Stimulated activated memory B cell treated with anti-CD40 and anti-IgM and Interleukin-4, amounts not matched to agents 10 μg/mL and 1 μg/mL and 100 μg/mL, for 72 hours (primary cell): ENCODE data around the gene EXOC1L.

ENCODE experiments used
- ATAC-seq: fragments of 150-1000 bp; cut with Tn5 transposase; 2 replicates; pipeline ENCODE4 v1.10.0; 2021
- H3K27ac Mint-ChIP-seq: one replicate; pipeline ENCODE4 v1.8.0; 2022; ENCODE audit warnings: mild to moderate bottlenecking, mixed read lengths
- H3K27me3 Mint-ChIP-seq: one replicate; pipeline ENCODE4 v1.8.0; 2022; ENCODE audit warnings: mixed read lengths
- H3K36me3 Mint-ChIP-seq: one replicate; pipeline ENCODE4 v1.8.0; 2022; ENCODE audit warnings: mixed read lengths
- H3K4me1 Mint-ChIP-seq: one replicate; pipeline ENCODE4 v1.8.0; 2022; ENCODE audit warnings: mixed read lengths
- H3K4me3 Mint-ChIP-seq: one replicate; pipeline ENCODE4 v1.8.0; 2022; ENCODE audit warnings: mild to moderate bottlenecking, moderate library complexity, mixed read lengths
- H3K9me3 Mint-ChIP-seq: one replicate; pipeline ENCODE4 v1.8.0; 2022; ENCODE audit warnings: mixed read lengths

The EXOC1L gene

GRCh38 chr4:55854129-55854528, 34.5 kb downstream of the EXOC1L start:
- Mint-ChIP-seq H3K4me3 (no peak overlapping the region), H3K27ac (peak overlapping the region; percentile 71), H3K9me3 (no peaks in the 10 kb centered on the region), H3K4me1 (no peaks in the 10 kb centered on the region), H3K36me3 (peaks cover 7% of the 10 kb centered on the region), H3K27me3 (no peaks in the 10 kb centered on the region)
- peak; percentile 9 for ATAC-seq

DNA sequence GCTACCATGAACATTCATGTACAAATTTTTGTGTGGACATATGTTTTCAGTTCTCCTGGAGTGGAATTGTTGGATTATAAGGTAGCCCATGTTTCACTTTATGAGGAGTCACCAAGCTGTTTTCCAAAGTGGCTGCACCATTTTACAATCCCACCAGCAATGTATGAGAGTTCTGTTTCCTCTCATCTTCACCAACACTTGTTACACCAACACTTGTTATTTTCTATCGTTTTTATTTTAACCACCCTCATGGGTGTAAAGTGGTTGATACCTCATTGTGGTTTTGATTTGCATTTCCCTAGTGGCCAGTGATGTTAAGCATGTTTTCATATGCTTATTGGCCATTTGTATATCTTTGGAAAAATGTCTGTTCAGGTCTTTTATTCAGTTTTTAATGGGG, 38.0 kb downstream of the EXOC1L start:
- Mint-ChIP-seq H3K4me3 (no peak overlapping the region), H3K27ac (no peak overlapping the region), H3K36me3 (peaks cover 18% of the 10 kb centered on the region), H3K4me1 (no peaks in the 10 kb centered on the region), H3K27me3 (no peaks in the 10 kb centered on the region), H3K9me3 (no peaks in the 10 kb centered on the region)
- ATAC-seq, result no peak

GRCh38 chr4:55859711-55860110, 40.1 kb downstream of the EXOC1L start:
- ATAC-seq, result no peak
- Mint-ChIP-seq H3K4me1 (no peaks in the 10 kb centered on the region), H3K27me3 (no peaks in the 10 kb centered on the region), H3K4me3 (no peak overlapping the region), H3K27ac (no peak overlapping the region), H3K9me3 (no peaks in the 10 kb centered on the region), H3K36me3 (peaks cover 25% of the 10 kb centered on the region)

DNA sequence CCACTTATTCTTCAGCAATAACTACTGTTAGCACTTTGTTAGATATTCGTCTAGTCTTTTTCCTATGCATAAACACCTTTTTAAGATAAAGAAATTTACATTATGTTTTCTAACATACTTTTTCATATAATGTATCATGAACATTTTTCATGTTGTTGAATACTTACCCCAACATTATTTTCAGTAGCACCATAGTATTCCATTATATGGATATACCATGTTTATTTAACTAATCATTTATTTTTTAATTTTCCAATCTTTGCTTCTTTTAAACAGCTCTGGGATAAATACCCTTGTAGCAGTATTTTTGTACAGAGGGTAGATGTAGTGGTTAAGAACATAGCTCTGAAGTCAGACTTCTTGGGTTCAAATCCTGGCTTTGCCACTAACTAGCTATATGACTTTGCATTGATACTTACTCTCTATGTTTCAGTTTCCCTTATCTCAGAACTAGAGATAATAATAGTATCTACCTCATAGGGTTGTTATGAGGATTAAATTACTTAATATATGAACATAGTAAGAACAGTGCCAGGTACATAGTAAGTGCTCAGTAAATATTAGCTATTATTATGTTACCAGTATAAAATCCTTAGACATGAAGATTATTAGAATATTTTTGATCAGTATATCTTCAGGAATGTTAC, 45.1 kb downstream of the EXOC1L start:
- no peak for ATAC-seq
- H3K9me3 Mint-ChIP-seq, result no peaks in the 10 kb centered on the region
- no peak overlapping the region for H3K4me3 Mint-ChIP-seq
- H3K27ac Mint-ChIP-seq, result no peak overlapping the region
- H3K36me3 Mint-ChIP-seq, result peaks cover 44% of the 10 kb centered on the region
- H3K27me3 Mint-ChIP-seq, result no peaks in the 10 kb centered on the region
- peaks cover 15% of the 10 kb centered on the region for H3K4me1 Mint-ChIP-seq

GRCh38 chr4:55865228-55865806, 45.7 kb downstream of the EXOC1L start:
- H3K4me3 Mint-ChIP-seq, result no peak overlapping the region
- no peak overlapping the region for H3K27ac Mint-ChIP-seq
- ATAC-seq, result no peak
- peaks cover 15% of the 10 kb centered on the region for H3K4me1 Mint-ChIP-seq
- peaks cover 49% of the 10 kb centered on the region for H3K36me3 Mint-ChIP-seq
- H3K27me3 Mint-ChIP-seq, result no peaks in the 10 kb centered on the region
- no peaks in the 10 kb centered on the region for H3K9me3 Mint-ChIP-seq

- H3K27me3 Mint-ChIP-seq, result no peaks in the 10 kb centered on the region
- no peak overlapping the region for H3K4me3 Mint-ChIP-seq
- H3K4me1 Mint-ChIP-seq, result peaks cover 15% of the 10 kb centered on the region
- no peak for ATAC-seq
- H3K36me3 Mint-ChIP-seq, result peaks cover 53% of the 10 kb centered on the region
- no peaks in the 10 kb centered on the region for H3K9me3 Mint-ChIP-seq
- H3K27ac Mint-ChIP-seq, result no peak overlapping the region
Measured at GRCh38 chr4:55866290-55866907, 46.8 kb downstream of the EXOC1L start.

DNA sequence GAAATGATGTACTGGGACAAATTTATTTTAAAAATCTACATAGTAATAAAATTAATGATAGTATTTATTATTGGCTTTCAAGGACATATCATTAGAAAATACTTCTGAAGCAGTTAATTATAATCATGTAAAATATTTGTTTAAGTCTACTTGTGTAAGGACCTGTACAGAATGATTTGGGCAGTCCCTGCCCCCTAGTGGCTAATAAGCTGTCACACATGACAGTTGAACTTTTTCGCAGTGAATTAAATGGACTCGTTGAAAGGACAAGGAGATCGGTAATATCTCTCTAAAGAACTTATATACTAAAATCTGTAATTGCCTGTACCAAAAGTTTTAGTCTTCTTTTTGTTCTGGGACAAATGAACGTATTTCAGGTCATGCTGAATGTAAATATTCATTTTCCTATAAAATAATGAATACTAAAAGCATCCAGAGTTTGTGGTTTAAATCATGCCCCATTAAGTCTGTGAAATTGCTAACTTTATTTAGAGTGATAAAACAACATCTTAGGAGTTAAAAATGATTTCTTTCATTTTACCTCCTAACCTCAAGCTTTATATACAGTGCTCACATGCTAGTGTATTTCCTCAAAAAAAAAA, 47.5 kb downstream of the EXOC1L start:
- peaks cover 50% of the 10 kb centered on the region for H3K36me3 Mint-ChIP-seq
- H3K27ac Mint-ChIP-seq, result no peak overlapping the region
- peaks cover 15% of the 10 kb centered on the region for H3K4me1 Mint-ChIP-seq
- ATAC-seq, result peak; percentile 63
- H3K27me3 Mint-ChIP-seq, result no peaks in the 10 kb centered on the region
- H3K4me3 Mint-ChIP-seq, result no peak overlapping the region
- H3K9me3 Mint-ChIP-seq, result no peaks in the 10 kb centered on the region

DNA sequence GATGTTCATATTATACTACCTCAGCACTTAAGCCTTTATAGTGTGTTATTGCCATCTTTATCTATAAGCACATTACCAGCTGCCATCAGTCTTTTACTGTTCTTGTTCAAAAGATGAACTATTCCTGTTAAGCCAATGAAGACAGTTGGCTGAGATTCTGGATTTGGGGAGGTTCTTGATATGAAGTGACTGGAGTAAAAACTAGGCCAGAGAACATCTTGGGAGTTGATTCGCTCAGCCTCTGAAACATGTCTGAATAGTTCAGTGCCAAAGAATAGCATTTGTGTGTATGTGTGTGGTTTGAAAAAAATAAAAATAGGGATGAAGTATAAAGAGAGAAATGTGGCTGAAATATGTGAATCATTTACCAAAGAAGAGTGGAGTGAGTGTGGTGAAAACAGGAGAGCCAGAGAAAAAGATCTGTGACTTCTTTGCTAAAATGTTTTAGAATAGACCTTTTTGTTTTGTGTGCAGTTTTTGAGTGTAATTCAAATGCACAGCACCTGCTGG, 49.0 kb downstream of the EXOC1L start:
- Mint-ChIP-seq H3K27ac (no peak overlapping the region), H3K4me3 (no peak overlapping the region), H3K9me3 (no peaks in the 10 kb centered on the region), H3K27me3 (no peaks in the 10 kb centered on the region), H3K36me3 (peaks cover 47% of the 10 kb centered on the region), H3K4me1 (peaks cover 15% of the 10 kb centered on the region)
- no peak for ATAC-seq

DNA sequence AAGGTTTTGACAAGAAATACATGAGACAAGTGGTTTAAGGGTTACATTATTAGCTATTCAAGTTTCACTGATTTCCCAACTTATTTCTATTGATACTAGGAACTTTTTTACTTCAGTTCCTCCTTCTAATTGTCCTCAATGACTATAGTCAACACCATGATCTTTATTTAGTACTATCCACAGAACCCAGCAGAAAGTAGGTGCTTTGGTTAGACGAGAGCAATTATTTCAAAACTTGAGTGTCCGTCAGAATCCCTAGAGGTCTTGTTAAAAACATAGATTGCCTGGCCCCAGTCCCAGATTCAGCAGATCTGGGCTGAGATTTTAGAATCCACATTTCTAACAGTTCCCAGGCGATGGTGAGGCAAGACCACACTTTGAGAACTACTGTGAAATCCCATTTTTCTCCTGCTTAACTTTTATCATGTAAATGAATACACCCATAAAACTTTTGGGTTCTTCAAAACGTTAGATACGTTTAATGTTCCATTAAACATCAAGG, 51.8 kb downstream of the EXOC1L start:
- H3K36me3 Mint-ChIP-seq, result peaks cover 50% of the 10 kb centered on the region
- peaks cover 7% of the 10 kb centered on the region for H3K4me1 Mint-ChIP-seq
- H3K27ac Mint-ChIP-seq, result no peak overlapping the region
- no peak overlapping the region for H3K4me3 Mint-ChIP-seq
- no peak for ATAC-seq
- no peaks in the 10 kb centered on the region for H3K27me3 Mint-ChIP-seq
- H3K9me3 Mint-ChIP-seq, result no peaks in the 10 kb centered on the region

DNA sequence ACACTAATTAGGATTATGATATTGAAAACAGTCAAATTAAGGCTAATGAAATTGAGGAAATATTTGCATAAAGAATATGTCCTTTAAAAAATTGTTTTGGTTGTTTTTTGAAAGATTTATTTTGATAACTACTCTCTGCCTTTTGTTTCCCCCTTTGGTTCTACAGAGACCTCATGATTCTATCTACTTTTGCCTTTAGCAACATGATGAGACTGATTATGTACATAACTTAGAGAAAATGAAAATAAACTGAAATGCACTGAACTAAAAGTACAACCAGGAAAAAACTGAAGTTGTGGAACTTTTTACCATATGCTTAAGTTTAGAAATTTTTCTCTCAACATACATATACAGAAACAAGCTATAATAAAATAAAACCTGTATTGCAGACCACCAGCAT, 55.2 kb downstream of the EXOC1L start:
- no peak overlapping the region for H3K27ac Mint-ChIP-seq
- no peak overlapping the region for H3K4me3 Mint-ChIP-seq
- peaks cover 57% of the 10 kb centered on the region for H3K36me3 Mint-ChIP-seq
- H3K4me1 Mint-ChIP-seq, result no peaks in the 10 kb centered on the region
- no peaks in the 10 kb centered on the region for H3K27me3 Mint-ChIP-seq
- ATAC-seq, result no peak
- H3K9me3 Mint-ChIP-seq, result no peaks in the 10 kb centered on the region

DNA sequence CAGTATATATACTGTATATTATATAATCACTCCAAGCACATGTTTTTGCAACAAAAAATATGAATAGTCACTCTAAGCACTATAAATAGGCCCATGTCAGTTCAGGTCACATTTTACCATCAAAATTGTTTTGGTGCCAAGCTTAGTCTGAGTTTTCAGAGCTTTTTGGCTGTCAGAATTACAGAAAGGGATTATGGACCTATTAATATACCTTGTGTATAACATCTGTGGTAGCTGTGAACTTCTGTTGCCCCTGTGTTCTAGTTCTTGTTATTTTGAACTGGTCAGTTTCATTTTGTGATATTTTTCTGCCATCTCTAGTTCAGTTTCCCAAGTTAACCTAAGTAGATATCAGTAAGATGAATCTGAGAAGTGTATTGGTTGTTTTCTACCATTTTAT, 56.8 kb downstream of the EXOC1L start:
- no peak for ATAC-seq
- H3K36me3 Mint-ChIP-seq, result peaks cover 57% of the 10 kb centered on the region
- no peaks in the 10 kb centered on the region for H3K9me3 Mint-ChIP-seq
- H3K27ac Mint-ChIP-seq, result no peak overlapping the region
- no peaks in the 10 kb centered on the region for H3K4me1 Mint-ChIP-seq
- H3K4me3 Mint-ChIP-seq, result no peak overlapping the region
- no peaks in the 10 kb centered on the region for H3K27me3 Mint-ChIP-seq

DNA sequence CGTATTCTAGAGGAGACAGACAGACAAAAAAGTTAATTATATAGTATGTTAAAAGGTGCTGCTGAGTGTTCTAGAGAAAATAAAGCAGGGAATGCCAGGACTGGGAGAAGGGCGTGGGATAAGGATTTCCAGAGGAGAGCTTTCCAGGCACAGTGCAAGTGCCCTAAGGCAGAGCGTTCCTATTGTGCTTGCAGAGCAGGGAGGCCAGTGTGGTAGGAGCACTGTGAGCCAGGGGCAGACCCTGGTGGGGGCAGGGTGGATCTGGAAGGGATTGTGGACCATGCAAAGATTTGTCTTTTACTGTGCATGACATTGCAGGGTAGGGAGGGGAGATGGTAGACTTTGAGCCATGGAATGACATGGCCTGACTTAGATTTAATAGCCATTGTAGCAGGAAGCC, 59.6 kb downstream of the EXOC1L start:
- H3K27me3 Mint-ChIP-seq, result no peaks in the 10 kb centered on the region
- no peak for ATAC-seq
- H3K27ac Mint-ChIP-seq, result peak overlapping the region; percentile 12
- no peak overlapping the region for H3K4me3 Mint-ChIP-seq
- no peaks in the 10 kb centered on the region for H3K9me3 Mint-ChIP-seq
- no peaks in the 10 kb centered on the region for H3K4me1 Mint-ChIP-seq
- peaks cover 54% of the 10 kb centered on the region for H3K36me3 Mint-ChIP-seq

GRCh38 chr4:55880652-55881280, 61.2 kb downstream of the EXOC1L start:
- H3K27me3 Mint-ChIP-seq, result no peaks in the 10 kb centered on the region
- H3K4me1 Mint-ChIP-seq, result no peaks in the 10 kb centered on the region
- no peaks in the 10 kb centered on the region for H3K9me3 Mint-ChIP-seq
- H3K4me3 Mint-ChIP-seq, result no peak overlapping the region
- peaks cover 47% of the 10 kb centered on the region for H3K36me3 Mint-ChIP-seq
- H3K27ac Mint-ChIP-seq, result no peak overlapping the region
- ATAC-seq, result no peak

- Mint-ChIP-seq H3K27me3 (no peaks in the 10 kb centered on the region), H3K4me3 (no peak overlapping the region), H3K36me3 (peaks cover 28% of the 10 kb centered on the region), H3K4me1 (no peaks in the 10 kb centered on the region), H3K27ac (no peak overlapping the region), H3K9me3 (no peaks in the 10 kb centered on the region)
- ATAC-seq, result no peak
Measured at GRCh38 chr4:55884093-55884850, 64.7 kb downstream of the EXOC1L start.

- no peaks in the 10 kb centered on the region for H3K9me3 Mint-ChIP-seq
- H3K36me3 Mint-ChIP-seq, result peaks cover 28% of the 10 kb centered on the region
- no peaks in the 10 kb centered on the region for H3K27me3 Mint-ChIP-seq
- H3K27ac Mint-ChIP-seq, result no peak overlapping the region
- H3K4me3 Mint-ChIP-seq, result no peak overlapping the region
- no peak for ATAC-seq
- no peaks in the 10 kb centered on the region for H3K4me1 Mint-ChIP-seq
Measured at GRCh38 chr4:55884851-55885219, 65.2 kb downstream of the EXOC1L start.
